ENCODE measurements around the gene VCX3A.
"Not testable (repeated sequence)": the region's sequence is repeated elsewhere in the genome, so short reads cannot be mapped to it uniquely, and the experiment has no call there.

Gene VCX3A

GRCh38 chrX:6535018-6535417, at the start of gene VCX3A:
VCX3A (minus strand) TSS chrX:6535118; CDS start chrX:6534497, 621 bp downstream.
- in situ Hi-C loops (cut with MboI; ENCODE audit: low pct_unique_long_range_greater_than_20kb, low sequenced_read_pairs, unreplicated experiment); DNase-seq (ENCODE audit: low spot score): not testable (repeated sequence)

- in situ Hi-C loops (cut with MboI; ENCODE audit: low pct_unique_long_range_greater_than_20kb, low sequenced_read_pairs, unreplicated experiment), result no loop called here
- no peak for DNase-seq (ENCODE audit: low spot score)
- TF ChIP-seq CTCF (IDR thresholded peaks at IDR 0.05; ENCODE audit: extremely low read depth, insufficient read depth, missing control alignments), result peak; percentile 36
These were observed 39.8 kb upstream of the VCX3A start for GRCh38 chrX:6574762-6575161.

GRCh38 chrX:6568031-6568430, 33.1 kb upstream of the VCX3A start:
- in situ Hi-C loops (cut with MboI; ENCODE audit: low pct_unique_long_range_greater_than_20kb, low sequenced_read_pairs, unreplicated experiment), result no loop called here
- no peak for DNase-seq (ENCODE audit: low spot score)

GRCh38 chrX:6558979-6559378, 24.1 kb upstream of the VCX3A start:
- in situ Hi-C loops (cut with MboI; ENCODE audit: low pct_unique_long_range_greater_than_20kb, low sequenced_read_pairs, unreplicated experiment), result no loop called here
- no peak for TF ChIP-seq CTCF (IDR thresholded peaks at IDR 0.05; ENCODE audit: extremely low read depth, insufficient read depth, missing control alignments)
- DNase-seq (ENCODE audit: low spot score), result no peak

More at GRCh38 chrX:6568031-6568430, 33.1 kb upstream of the VCX3A start:
- TF ChIP-seq CTCF (IDR thresholded peaks at IDR 0.05; ENCODE audit: extremely low read depth, insufficient read depth, missing control alignments), result no peak

- TF ChIP-seq CTCF (IDR thresholded peaks at IDR 0.05; ENCODE audit: extremely low read depth, insufficient read depth, missing control alignments), result no peak
- no peak for DNase-seq (ENCODE audit: low spot score)
- in situ Hi-C loops (cut with MboI; ENCODE audit: low pct_unique_long_range_greater_than_20kb, low sequenced_read_pairs, unreplicated experiment), result no loop called here
These were observed 22.8 kb upstream of the VCX3A start for GRCh38 chrX:6557690-6558089.

GRCh38 chrX:6550999-6551398, 16.1 kb upstream of the VCX3A start:
- DNase-seq (ENCODE audit: low spot score), result no peak
- in situ Hi-C loops (cut with MboI; ENCODE audit: low pct_unique_long_range_greater_than_20kb, low sequenced_read_pairs, unreplicated experiment), result no loop called here
- no peak for TF ChIP-seq CTCF (IDR thresholded peaks at IDR 0.05; ENCODE audit: extremely low read depth, insufficient read depth, missing control alignments)

GRCh38 chrX:6545712-6546111, 10.8 kb upstream of the VCX3A start:
- in situ Hi-C loops (cut with MboI; ENCODE audit: low pct_unique_long_range_greater_than_20kb, low sequenced_read_pairs, unreplicated experiment), result no loop called here
- no peak for DNase-seq (ENCODE audit: low spot score)
- TF ChIP-seq CTCF (IDR thresholded peaks at IDR 0.05; ENCODE audit: extremely low read depth, insufficient read depth, missing control alignments), result no peak

All from GM13977 (cell line).